Stimulated activated CD8-positive, alpha-beta memory T cell treated with anti-CD3 and anti-CD28 coated beads, Interleukin-2, amount 100 ng/mL, for 1 hour (primary cell): ENCODE results near the gene AOPEP.
A peak's percentile ranks its signal among the peaks of the same experiment; 100 is the strongest.

Source experiments
- DNase-seq, 2 donors: peaks; one replicate each; pipeline ENCODE4 v3.0.0-alpha.2; 2020; ENCODE audit warnings: low read depth in 2 of 2

The AOPEP gene

GRCh38 chr9:94760010-94760409, 33.5 kb downstream of the AOPEP start:
- DNase-seq: no peak

GRCh38 chr9:94760660-94761059, 34.2 kb downstream of the AOPEP start:
- DNase-seq: no peak

GRCh38 chr9:94761481-94761880, 35.0 kb downstream of the AOPEP start:
- DNase-seq: no peak

- DNase-seq: no peak
Measured at GRCh38 chr9:94767331-94768072, 41.0 kb downstream of the AOPEP start.

- no peak for DNase-seq
Measured at GRCh38 chr9:94768766-94769165, 42.3 kb downstream of the AOPEP start.

GRCh38 chr9:94770334-94770733, 43.8 kb downstream of the AOPEP start:
- DNase-seq: no peak

GRCh38 chr9:94771096-94771495, 44.6 kb downstream of the AOPEP start:
- no peak for DNase-seq

- no peak for DNase-seq
Measured at GRCh38 chr9:94772144-94772543, 45.6 kb downstream of the AOPEP start.

- DNase-seq: no peak
Measured at GRCh38 chr9:94772639-94773303, 46.3 kb downstream of the AOPEP start.

GRCh38 chr9:94773655-94774054, 47.2 kb downstream of the AOPEP start:
- no peak for DNase-seq

GRCh38 chr9:94778013-94778412, 51.5 kb downstream of the AOPEP start:
- DNase-seq: no peak

GRCh38 chr9:94779031-94779430, 52.5 kb downstream of the AOPEP start:
- no peak for DNase-seq

GRCh38 chr9:94779693-94780290, 53.3 kb downstream of the AOPEP start:
- DNase-seq: no peak

GRCh38 chr9:94780516-94780950, 54.0 kb downstream of the AOPEP start:
- no peak for DNase-seq

GRCh38 chr9:94782355-94783101, 56.0 kb downstream of the AOPEP start:
- DNase-seq: no peak

- peak in 1 of 2 donors; percentile 5 for DNase-seq
Measured at GRCh38 chr9:94783102-94783682, 56.7 kb downstream of the AOPEP start.

GRCh38 chr9:94783928-94784327, 57.4 kb downstream of the AOPEP start:
- no peak for DNase-seq

GRCh38 chr9:94785215-94786169, 59.0 kb downstream of the AOPEP start:
- DNase-seq: no peak

- no peak for DNase-seq
Measured at GRCh38 chr9:94786586-94786985, 60.1 kb downstream of the AOPEP start.

- DNase-seq: no peak
Measured at GRCh38 chr9:94787266-94787665, 60.8 kb downstream of the AOPEP start.
